GM19240 (cell line): ENCODE measurements around the gene SNTA1.
"Not testable (repeated sequence)": the region's sequence is repeated elsewhere in the genome, so short reads cannot be mapped to it uniquely, and the experiment has no call there.

Experiments
- DNase-seq: peaks from one replicate; pipeline ENCODE4 v3.0.0; 2011; ENCODE audit warnings: low spot score; ENCODE audit not compliant: insufficient read length

SNTA1 gene

GRCh38 chr20:33465481-33466302 lies 22.1 kb upstream of the SNTA1 start:
- DNase-seq = no peak

GRCh38 chr20:33464759-33465158 lies 21.2 kb upstream of the SNTA1 start:
- DNase-seq = not testable (repeated sequence)

GRCh38 chr20:33463332-33464101 lies 20.0 kb upstream of the SNTA1 start:
- DNase-seq = no peak

GRCh38 chr20:33460711-33461110 lies 17.1 kb upstream of the SNTA1 start:
- DNase-seq = no peak

GRCh38 chr20:33459599-33459998 lies 16.0 kb upstream of the SNTA1 start:
- no peak for DNase-seq

GRCh38 chr20:33456916-33457642 lies 13.5 kb upstream of the SNTA1 start:
- peak; percentile 59 for DNase-seq

GRCh38 chr20:33450867-33451266 lies 7.3 kb upstream of the SNTA1 start:
- no peak for DNase-seq

- no peak for DNase-seq
These were observed 2.5 kb upstream of the SNTA1 start for GRCh38 chr20:33445881-33446625.

GRCh38 chr20:33444797-33445560 lies 1.4 kb upstream of the SNTA1 start:
- DNase-seq = no peak

GRCh38 chr20:33443006-33443511 lies 504 bp downstream of the SNTA1 start:
- no peak for DNase-seq

GRCh38 chr20:33442136-33443005 lies 1.2 kb downstream of the SNTA1 start:
- no peak for DNase-seq

GRCh38 chr20:33441142-33441955 lies 2.2 kb downstream of the SNTA1 start:
- DNase-seq = no peak

GRCh38 chr20:33440562-33440961 lies 3.0 kb downstream of the SNTA1 start:
- DNase-seq = not testable (repeated sequence)

GRCh38 chr20:33438481-33438880 lies 5.1 kb downstream of the SNTA1 start:
- DNase-seq = no peak

GRCh38 chr20:33437141-33437911 lies 6.2 kb downstream of the SNTA1 start:
- no peak for DNase-seq

- no peak for DNase-seq
These were observed 9.1 kb downstream of the SNTA1 start for GRCh38 chr20:33434434-33434833.

GRCh38 chr20:33433465-33434234 lies 9.9 kb downstream of the SNTA1 start:
- DNase-seq = no peak
